T-helper 2 cell treated with Interferon-gamma antibody and Interleukin-4, amounts not matched to agents 100 ng/mL and 5 ng/mL, for 36 hours (primary cell): ENCODE data around the gene ACTA2. TPM values are rescaled to one million over a fixed set of nuclear protein-coding genes. Genes with fewer than 3 reads are reported as not detected.

ENCODE experiments used
- intact Hi-C: fragments of 100-400 bp; cut with micrococcal nuclease; formaldehyde crosslinking; loops from one replicate; pipeline ENCODE4 v1.15.1; 2023
- total RNA-seq: library from RNA; stranded (reverse); gene quantifications from 2 replicates; pipeline ENCODE4 v1.2.3, GENCODE V29; 2022

Gene ACTA2
- total RNA-seq, 1 donor from 2014 or later: 9.3 TPM

GRCh38 chr10:88898727-88899126, 53.8 kb downstream of the ACTA2 start:
- intact Hi-C loops: no loop called here

- intact Hi-C loops: loop anchor here (1.0 kb wide), 1 partner anchor 17 kb away; the partner anchor contains the start of gene STAMBPL1
Observed at GRCh38 chr10:88896994-88897853, 55.3 kb downstream of the ACTA2 start.

GRCh38 chr10:88896372-88896993, 56.1 kb downstream of the ACTA2 start:
- intact Hi-C loops: no loop called here

GRCh38 chr10:88895250-88895649, 57.3 kb downstream of the ACTA2 start:
- intact Hi-C loops: no loop called here

GRCh38 chr10:88893611-88894010, 59.0 kb downstream of the ACTA2 start:
- intact Hi-C loops: no loop called here

- intact Hi-C loops: no loop called here
Observed at GRCh38 chr10:88892222-88892967, 60.2 kb downstream of the ACTA2 start.

- intact Hi-C loops: no loop called here
Observed at GRCh38 chr10:88890681-88891381, 61.7 kb downstream of the ACTA2 start.

GRCh38 chr10:88889559-88890337, 62.8 kb downstream of the ACTA2 start:
- intact Hi-C loops: no loop called here

GRCh38 chr10:88888810-88889445, 63.6 kb downstream of the ACTA2 start:
- intact Hi-C loops: no loop called here

- intact Hi-C loops: no loop called here
Observed at GRCh38 chr10:88886557-88886956, 66.0 kb downstream of the ACTA2 start.

Other genes starting within 250 kb of the ACTA2 start
- not detected in 2 replicates for gene LIPK, start 246.5 kb downstream of the ACTA2 start, total RNA-seq
- gene LIPN, start 192.8 kb downstream of the ACTA2 start, total RNA-seq: not detected in 2 replicates
- gene LIPM, start 150.0 kb downstream of the ACTA2 start, total RNA-seq: not detected in 2 replicates
- gene ANKRD22, start 100.9 kb downstream of the ACTA2 start, total RNA-seq: 0.16 TPM in 1 of 2 replicates, not detected in the other
- gene STAMBPL1, start 72.5 kb downstream of the ACTA2 start, total RNA-seq: 39.4 and 39.5 TPM in 2 replicates
- gene FAS, start 38.0 kb upstream of the ACTA2 start, total RNA-seq: 48.6 and 50.8 TPM in 2 replicates